ENCODE results near the gene CRB1. TPM values are rescaled to one million over a fixed set of nuclear protein-coding genes. Genes with fewer than 3 reads are reported as not detected.
A peak's percentile ranks its signal among the peaks of the same experiment; 100 is the strongest.

The CRB1 gene
- total and polyA plus RNA-seq, 9 of the 15 experiments (the other 6 are each of a cell fraction or from before 2014, with no cell fraction given): 0.04 to 0.10 TPM; not detected in 7

GRCh38 chr1:197388801-197389200 lies 120.7 kb downstream of the CRB1 start (continued):
- TF ChIP-seq, protein P1, sequence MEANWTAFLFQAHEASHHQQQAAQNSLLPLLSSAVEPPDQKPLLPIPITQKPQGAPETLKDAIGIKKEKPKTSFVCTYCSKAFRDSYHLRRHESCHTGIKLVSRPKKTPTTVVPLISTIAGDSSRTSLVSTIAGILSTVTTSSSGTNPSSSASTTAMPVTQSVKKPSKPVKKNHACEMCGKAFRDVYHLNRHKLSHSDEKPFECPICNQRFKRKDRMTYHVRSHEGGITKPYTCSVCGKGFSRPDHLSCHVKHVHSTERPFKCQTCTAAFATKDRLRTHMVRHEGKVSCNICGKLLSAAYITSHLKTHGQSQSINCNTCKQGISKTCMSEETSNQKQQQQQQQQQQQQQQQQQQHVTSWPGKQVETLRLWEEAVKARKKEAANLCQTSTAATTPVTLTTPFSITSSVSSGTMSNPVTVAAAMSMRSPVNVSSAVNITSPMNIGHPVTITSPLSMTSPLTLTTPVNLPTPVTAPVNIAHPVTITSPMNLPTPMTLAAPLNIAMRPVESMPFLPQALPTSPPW (CRISPR knock-in tag; IDR thresholded peaks at IDR 0.05): no peak

GRCh38 chr1:197390856-197391255 lies 122.8 kb downstream of the CRB1 start:
- Histone ChIP-seq H3K4me2 (ENCODE audit: insufficient read depth, low read length) (no peak overlapping the region), H3K27ac (ENCODE audit: extremely low read depth, low read depth, low read length) (no peak overlapping the region), H3K4me3 (no peak overlapping the region), H3K9me3 (replicated peaks; ENCODE audit: control insufficient read depth, insufficient read depth, low read depth, low read length) (no peaks in the 10 kb centered on the region), H2AFZ (ENCODE audit: low read depth, low read length) (no peak overlapping the region), H4K20me1 (replicated peaks; ENCODE audit: control insufficient read depth, insufficient read depth, low read length) (no peaks in the 10 kb centered on the region), H3K79me2 (ENCODE audit: control insufficient read depth, insufficient read depth, low read length) (no peaks in the 10 kb centered on the region), H3K9ac (ENCODE audit: insufficient read depth in 1 of 2, low read depth in 2 of 2, low read length in 2 of 2) (no peak overlapping the region), H3K9me1 (ENCODE audit: control insufficient read depth, insufficient read depth, low read length) (no peaks in the 10 kb centered on the region), H3K4me1 (replicated peaks in 1 of 2; ENCODE audit: control insufficient read depth in 2 of 2, insufficient read depth in 2 of 2, low read length in 2 of 2) (peaks cover 0 to 14% of the 10 kb centered on the region in 2 experiments; a peak in 1 of 5 replicates), H3K36me3 (ENCODE audit: control insufficient read depth, insufficient read depth, low read length) (no peaks in the 10 kb centered on the region), H3K27me3 (ENCODE audit: control insufficient read depth in 2 of 2, insufficient read depth in 2 of 2, low read length in 2 of 2) (no peaks in the 10 kb centered on the region)
- BruUV-seq (replicated peaks): no TSS peak
- intact Hi-C loops (cut with micrococcal nuclease): no loop called here
- DNase-seq (ENCODE audit: extremely low read depth in 1 of 4, low spot score in 3 of 4) (no peak), FAIRE-seq (no peak), ATAC-seq (no peak)
- TF ChIP-seq ZC3H8 (IDR thresholded peaks at IDR 0.05): no peak
- TF ChIP-seq ZNF592 (IDR thresholded peaks at IDR 0.05): no peak
- peak in 1 of 2 experiments; percentile 31; a peak in 1 of 4 replicates for TF ChIP-seq SRF (CRISPR knock-in tag; IDR thresholded peaks at IDR 0.05)
- TF ChIP-seq HCFC1 (IDR thresholded peaks at IDR 0.05; ENCODE audit: low read depth, low read length): no peak
- TF ChIP-seq SNIP1 (IDR thresholded peaks at IDR 0.05; ENCODE audit: low read depth): no peak
- ChIA-PET POLR2A (interaction anchor here (1.1 kb wide), 1 partner anchor 14 kb away, joined by 3 read pairs; no protein-coding TSS in a partner anchor), CTCF (ENCODE audit: low intra/inter-chr PET ratio) (no interaction called here)
- WGBS (ENCODE audit: insufficient coverage, low coverage, missing lambda C conversion rate): 2% methylated on average over 2 of the region's 2 CpGs
- in situ Hi-C loops (cut with MboI): no loop called here
